22Rv1 (cell line): ENCODE measurements around the gene ERVFRD-1.

Experiments
- H3K27ac ChIP-seq: fragments of 450-650 bp; 2 replicates; pipeline ENCODE4 v1.5.1; 2017
- ZFX ChIP-seq: fragments of 450-650 bp; IDR thresholded peaks from 2 replicates; pipeline ENCODE4 v1.6.1; 2017; ENCODE audit warnings: antibody characterized with exemption, borderline replicate concordance
- TF ChIP-seq, protein P1 (sequence below): fragments of 450-650 bp; IDR thresholded peaks from 2 replicates; pipeline ENCODE4 v1.5.1; 2017; ENCODE audit warnings: mild to moderate bottlenecking

The ERVFRD-1 gene, protein sequence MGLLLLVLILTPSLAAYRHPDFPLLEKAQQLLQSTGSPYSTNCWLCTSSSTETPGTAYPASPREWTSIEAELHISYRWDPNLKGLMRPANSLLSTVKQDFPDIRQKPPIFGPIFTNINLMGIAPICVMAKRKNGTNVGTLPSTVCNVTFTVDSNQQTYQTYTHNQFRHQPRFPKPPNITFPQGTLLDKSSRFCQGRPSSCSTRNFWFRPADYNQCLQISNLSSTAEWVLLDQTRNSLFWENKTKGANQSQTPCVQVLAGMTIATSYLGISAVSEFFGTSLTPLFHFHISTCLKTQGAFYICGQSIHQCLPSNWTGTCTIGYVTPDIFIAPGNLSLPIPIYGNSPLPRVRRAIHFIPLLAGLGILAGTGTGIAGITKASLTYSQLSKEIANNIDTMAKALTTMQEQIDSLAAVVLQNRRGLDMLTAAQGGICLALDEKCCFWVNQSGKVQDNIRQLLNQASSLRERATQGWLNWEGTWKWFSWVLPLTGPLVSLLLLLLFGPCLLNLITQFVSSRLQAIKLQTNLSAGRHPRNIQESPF

DNA sequence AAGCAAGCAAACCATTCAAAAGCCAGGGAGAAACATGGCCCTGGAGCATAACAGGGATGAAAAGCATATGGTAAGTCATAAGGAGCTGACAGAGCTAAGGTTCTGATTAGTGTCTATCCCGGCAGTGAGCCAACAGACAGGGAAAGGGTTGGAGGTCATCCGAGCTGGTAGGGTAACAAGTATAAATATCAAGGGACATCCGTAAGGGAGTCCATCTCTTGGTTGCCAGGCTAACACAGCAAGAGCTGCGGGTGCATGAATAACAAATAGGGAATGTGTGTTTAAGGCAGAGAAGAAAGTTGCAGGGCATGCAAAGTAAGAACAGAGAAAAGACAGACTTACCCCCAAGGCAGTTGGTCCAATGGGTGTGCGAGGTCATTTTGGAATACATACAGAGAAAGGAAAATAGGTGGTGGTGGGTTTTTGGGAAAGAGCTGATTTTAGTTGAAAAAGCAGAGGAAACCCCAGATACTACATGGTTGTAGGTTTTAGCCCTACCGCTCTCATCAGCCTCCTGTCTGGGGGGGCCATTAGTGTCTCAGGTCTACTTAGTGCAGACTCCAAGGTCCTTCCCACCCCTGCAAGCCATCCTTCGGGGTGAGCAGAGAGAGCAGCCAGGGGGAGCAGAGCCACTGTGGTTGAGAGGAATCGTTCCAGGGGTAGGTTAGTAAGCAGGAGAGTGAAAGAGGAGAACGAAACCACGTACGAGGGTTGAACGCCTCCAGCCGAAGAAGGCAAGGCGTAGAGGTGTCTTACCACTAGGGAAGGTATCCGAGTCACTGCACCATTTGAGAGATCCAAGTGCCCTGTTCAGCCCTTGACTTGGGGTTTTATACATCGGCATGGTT lies at the start of gene ERVFRD-1:
Gene ERVFRD-1 (minus strand): TSS at position 805 of the 848 bp plus-strand sequence. CDS start 6,415 bp downstream, outside the sequence.
- no peak for TF ChIP-seq ZFX
- TF ChIP-seq, protein P1, sequence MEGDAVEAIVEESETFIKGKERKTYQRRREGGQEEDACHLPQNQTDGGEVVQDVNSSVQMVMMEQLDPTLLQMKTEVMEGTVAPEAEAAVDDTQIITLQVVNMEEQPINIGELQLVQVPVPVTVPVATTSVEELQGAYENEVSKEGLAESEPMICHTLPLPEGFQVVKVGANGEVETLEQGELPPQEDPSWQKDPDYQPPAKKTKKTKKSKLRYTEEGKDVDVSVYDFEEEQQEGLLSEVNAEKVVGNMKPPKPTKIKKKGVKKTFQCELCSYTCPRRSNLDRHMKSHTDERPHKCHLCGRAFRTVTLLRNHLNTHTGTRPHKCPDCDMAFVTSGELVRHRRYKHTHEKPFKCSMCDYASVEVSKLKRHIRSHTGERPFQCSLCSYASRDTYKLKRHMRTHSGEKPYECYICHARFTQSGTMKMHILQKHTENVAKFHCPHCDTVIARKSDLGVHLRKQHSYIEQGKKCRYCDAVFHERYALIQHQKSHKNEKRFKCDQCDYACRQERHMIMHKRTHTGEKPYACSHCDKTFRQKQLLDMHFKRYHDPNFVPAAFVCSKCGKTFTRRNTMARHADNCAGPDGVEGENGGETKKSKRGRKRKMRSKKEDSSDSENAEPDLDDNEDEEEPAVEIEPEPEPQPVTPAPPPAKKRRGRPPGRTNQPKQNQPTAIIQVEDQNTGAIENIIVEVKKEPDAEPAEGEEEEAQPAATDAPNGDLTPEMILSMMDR, result no peak
- no peak within 1 kb of the TSS for H3K27ac ChIP-seq

DNA sequence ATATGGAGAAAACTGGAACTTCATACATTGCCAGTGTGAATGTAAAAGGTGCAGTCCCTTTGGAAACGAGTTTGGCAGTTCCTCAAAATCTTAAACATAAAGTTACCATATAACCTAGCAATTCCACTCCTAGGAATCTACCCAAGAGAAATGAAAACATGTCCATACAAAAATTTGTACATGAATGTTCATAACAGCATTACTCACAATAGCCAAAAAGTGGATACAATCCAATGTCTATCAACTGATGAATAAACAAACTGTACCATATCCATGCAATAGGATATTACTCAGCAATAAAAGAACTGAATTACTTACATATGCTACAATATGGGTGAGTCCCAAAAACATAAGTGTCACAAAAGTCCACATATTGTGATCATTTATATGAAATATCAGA lies 48.7 kb upstream of the ERVFRD-1 start:
- TF ChIP-seq, protein P1, result no peak
- TF ChIP-seq ZFX, result no peak
- no peak overlapping the region for H3K27ac ChIP-seq

- no peak overlapping the region for H3K27ac ChIP-seq
- TF ChIP-seq, protein P1, result no peak
- no peak for TF ChIP-seq ZFX
Measured at GRCh38 chr6:11155589-11155988, 44.1 kb upstream of the ERVFRD-1 start.

GRCh38 chr6:11153447-11153846 lies 41.9 kb upstream of the ERVFRD-1 start:
- H3K27ac ChIP-seq, result no peak overlapping the region
- TF ChIP-seq, protein P1, result no peak
- no peak for TF ChIP-seq ZFX

DNA sequence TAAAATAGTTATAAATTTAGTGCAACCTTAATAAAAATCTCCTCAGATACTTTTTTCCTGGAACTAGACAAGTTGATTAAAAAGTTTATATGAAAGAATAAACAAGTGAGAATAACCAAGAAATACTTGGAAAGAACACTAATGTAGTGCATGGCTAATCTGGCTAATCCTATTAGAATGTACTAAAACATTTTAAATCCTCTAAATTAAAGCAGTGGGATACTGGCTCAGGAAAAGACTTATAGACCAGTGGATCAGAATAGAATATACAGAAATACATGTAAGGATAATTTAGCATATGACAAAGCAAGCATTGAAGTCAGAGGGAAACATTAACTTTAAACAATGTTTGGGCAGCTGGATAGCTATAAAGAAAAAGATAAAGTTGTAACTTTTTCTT lies 41.1 kb upstream of the ERVFRD-1 start:
- TF ChIP-seq ZFX, result no peak
- TF ChIP-seq, protein P1, result no peak
- H3K27ac ChIP-seq, result no peak overlapping the region

DNA sequence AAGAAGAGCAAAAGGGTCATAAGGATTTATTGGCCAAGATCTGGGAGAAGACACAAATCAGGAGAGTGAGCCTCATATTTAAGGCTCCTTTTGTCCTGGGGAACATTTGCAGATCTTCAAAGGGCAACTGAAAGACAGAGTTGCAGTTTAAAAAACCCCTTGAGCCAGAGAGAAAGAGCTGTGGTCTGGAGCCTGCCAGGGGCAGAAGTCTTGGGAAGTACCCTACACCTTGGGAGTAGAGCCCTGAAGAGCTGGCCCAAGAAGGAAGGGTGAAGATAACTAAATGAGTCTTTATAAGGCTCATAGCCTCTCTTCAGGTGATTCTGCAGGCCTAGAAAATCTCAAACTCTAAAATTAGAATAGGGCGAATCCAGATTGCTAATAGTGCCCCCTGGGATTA lies 40.0 kb upstream of the ERVFRD-1 start:
- TF ChIP-seq, protein P1, result no peak
- TF ChIP-seq ZFX, result no peak
- no peak overlapping the region for H3K27ac ChIP-seq
